HG03460 (cell line): Measurements from ENCODE around the gene TUBA4B.
"Not testable (repeated sequence)": the region's sequence is repeated elsewhere in the genome, so short reads cannot be mapped to it uniquely, and the experiment has no call there.

Experiments
- ATAC-seq: cut with Tn5 transposase; IDR thresholded peaks from one replicate; pipeline ENCODE4 v1.9.1; 2021; ENCODE audit not compliant: unreplicated experiment

The TUBA4B gene

DNA sequence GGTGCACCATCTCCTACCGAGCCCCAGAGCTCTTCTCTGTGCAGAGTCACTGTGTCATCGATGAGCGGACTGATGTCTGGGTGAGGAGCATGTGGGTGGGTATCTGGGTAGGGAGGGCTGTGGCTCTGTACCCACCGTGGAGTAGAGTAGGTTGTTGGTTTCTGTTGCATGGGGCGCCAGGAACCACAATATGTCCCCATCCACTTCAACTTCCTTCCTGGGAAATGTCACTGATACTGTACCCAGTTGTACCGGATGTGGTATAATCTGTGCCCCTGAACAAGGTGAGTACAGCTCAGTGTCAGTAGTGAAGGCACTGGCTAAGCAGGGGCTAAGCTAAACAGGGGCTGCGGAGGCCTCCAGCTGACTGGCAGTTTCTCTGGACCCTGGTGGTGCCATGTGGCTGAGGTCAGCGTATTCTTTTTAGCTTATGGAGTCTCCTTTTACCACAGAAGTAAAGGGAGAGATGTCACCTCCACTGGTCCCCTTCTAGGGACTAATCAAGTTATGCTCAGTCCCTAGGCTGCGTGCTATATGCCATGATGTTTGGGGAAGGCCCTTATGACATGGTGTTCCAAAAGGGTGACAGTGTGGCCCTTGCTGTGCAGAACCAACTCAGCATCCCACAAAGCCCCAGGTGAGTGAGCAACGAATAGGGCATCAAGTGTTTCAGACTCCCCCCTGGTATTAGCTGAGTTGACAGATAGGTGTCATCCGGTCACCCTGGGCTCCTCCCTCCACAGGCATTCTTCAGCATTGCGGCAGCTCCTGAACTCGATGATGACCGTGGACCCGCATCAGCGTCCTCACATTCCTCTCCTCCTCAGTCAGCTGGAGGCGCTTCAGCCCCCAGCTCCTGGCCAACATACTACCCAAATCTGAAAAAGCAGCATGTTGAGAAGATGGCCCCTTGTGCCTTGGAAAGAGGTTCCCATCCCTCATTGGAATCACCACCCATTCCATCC, 5.1 kb upstream of the TUBA4B start:
- peak; percentile 25 for ATAC-seq

DNA sequence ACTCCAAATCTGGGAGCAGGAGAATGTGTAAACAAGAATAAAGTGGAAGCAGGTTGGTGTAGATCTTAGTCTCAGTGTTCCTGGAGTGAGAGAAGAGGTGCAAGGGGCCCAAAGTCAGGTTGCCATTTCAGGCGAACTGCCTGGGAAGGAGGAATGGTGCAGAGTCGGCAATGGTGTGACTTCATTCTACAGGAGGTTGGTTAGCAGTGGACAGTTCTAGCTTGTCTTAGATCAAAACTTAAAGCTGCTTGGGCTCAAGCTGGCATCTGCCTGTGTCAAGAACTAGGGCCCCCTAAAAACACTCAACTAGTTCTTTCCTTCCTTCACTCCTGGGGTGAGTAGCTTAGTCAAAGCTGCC, 4.2 kb upstream of the TUBA4B start:
- ATAC-seq = no peak

DNA sequence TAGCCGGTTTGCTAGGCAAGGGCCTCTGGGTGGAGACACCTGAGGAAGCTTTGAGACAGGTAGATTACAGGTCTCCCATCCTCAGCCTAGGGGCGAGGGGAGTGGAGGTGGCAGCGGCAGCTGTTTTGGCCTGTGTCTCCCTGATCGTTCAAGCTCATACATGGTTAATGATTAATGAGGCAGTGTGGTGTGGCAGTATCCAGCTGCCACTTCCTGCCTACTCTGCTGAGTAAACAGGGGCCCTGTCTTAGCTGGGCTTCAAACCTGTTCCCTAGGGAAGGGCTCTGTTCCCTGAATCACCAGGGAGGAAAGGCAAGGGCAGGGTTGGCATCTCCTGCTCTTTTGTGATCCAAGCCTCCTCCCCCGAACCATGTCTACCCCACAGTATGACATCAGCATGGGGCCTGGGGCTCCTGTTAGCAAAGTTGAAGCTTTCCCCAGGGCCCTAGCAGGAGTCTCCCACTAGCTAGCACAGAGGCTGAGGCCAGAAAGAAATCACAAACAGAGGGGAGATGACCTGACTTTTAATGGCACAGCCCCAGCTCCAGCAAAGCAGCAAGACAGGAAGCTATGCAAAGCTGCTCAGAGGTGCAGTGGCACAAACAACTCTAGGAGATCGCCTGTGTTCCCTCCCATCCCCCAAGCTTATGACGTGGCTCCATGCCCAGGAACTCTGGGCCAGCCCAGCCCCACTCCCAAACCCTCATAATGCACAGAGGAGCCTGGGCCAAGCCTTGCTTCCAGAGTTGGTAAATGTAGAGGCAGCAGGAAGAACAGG, 3.7 kb upstream of the TUBA4B start:
- ATAC-seq = peak; percentile 49

DNA sequence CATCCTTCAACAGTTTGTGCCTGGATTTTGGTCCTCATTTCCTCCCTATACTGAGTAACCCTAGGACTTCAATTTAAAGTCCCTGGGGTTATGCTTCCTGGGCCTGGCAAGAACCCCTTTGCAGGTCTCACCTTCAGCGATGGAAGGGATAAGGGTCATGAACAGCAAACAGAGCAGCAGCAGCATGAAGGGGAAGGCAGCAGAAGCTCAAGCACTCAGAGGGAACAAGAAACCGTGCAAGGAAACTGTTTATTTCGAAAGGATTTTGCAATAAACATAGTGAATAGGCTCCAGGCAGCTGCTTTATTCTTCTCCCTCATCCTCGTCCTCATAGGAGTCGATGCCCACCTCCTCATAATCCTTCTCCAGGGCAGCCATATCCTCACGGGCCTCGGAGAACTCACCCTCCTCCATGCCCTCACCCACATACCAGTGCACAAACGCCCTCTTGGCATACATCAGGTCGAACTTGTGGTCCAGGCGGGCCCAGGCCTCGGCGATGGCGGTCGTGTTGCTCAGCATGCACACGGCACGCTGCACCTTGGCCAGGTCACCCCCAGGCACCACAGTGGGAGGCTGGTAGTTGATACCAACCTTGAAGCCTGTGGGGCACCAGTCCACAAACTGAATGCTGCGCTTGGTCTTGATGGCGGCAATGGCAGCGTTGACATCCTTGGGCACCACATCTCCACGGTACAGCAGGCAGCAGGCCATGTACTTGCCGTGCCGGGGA, 2.8 kb upstream of the TUBA4B start:
- no peak for ATAC-seq

DNA sequence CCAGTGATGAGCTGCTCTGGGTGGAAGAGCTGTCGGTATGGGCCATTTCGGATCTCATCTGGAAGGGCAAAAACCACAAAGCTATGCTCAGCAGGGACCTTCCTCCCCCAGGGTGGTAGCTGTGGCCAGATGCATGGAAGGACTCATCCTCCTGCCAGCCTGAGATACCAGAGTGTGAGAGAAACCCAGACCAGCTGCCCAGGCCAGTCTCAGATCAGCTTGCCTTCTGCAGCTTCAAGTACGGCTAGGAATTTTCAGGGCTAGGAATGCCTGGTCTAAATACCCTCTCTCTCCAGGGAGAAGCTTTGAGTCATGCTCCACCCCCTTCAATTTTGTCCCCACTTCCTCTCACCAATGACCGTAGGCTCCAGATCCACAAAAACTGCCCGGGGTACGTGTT, 1.4 kb upstream of the TUBA4B start:
- no peak for ATAC-seq

DNA sequence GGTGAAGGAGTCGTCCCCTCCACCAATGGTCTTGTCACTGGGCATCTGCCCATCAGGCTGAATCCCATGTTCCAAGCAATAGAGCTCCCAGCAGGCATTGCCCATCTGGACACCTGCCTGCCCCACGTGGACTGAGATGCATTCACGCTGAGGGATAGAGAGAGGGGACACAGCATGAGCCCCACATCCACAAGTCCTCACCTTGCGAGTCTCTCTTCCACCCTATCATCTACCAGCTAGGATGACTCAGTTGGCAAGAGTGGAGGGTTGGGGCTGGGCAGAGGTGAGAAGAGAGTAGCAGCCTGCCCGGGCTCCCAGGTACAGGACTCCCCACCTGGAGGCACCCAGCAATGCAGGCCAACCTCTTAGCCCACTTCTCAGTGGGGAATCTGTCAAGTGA, 959 bp upstream of the TUBA4B start:
- ATAC-seq = no peak

DNA sequence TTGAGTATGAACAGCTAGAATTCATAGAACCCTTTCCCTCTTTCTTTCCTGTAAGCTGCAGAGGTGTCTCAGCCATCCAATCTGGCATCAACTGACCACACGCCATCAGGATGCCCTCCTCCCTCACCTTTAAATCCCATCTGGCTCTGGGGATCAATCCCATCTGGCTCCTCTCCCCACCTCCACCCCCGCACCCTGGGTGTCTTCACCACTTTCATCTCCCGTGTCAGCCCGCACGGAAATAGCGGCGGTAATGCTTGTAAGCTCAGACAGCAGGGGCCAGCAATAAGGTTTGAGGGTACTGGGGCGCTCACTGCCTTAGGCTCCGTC, 508 bp upstream of the TUBA4B start:
- no peak for ATAC-seq

GRCh38 chr2:219253753-219254589, 928 bp downstream of the TUBA4B start, which contains the start of gene TUBA4A:
Gene TUBA4A, minus strand, starts transcription at chr2:219253918. Its CDS starts 60 bp downstream, at chr2:219253858.
- peak; percentile 42 for ATAC-seq

DNA sequence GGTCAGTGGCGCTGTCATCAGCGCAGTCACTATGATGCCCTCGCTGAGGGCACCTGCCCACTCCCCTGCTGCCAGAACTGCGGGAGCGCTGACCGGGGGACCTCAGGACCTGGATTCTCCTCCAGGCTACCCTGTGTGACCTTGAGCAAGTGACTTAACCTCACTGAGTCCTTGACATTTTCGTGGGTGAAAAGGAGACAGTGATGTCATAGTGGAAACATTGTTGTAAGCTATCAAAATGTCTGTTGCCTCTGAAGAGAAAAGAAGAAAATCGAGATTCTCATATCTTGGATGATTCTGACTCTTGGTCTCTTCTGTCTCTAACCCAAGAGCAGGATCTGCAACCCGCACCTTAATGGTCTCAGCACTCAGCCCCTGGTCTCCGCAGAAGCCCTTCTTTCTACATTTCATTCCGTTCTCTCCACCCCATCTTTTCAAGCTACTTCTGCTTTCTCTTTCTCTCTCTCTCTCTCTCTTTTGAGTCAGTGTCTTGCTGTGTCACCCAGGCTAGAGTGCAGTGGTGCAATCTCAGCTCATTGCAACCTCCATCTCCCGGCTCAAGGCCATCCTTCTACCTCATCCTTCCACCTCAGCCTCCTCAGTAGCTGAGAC, 1.7 kb downstream of the TUBA4B start:
- peak; percentile 35 for ATAC-seq

DNA sequence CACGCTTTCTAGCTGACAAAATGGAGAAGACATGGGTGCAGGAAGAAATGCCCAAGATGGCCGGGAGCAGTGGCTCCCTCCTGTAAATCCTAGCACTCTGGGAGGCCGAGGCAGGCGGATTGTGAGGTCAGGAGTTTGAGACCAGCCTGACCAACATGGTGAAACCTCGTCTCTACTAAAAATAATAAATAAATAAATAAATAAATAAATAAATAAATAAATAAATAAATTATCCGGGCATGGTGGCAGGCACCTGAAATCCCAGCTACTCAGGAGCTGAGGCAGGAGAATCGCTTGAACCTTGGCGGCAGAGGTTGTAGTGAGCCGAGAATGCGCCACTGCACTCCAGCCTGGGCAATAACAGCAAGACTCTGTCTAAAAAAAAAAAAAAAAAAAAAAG, 5.9 kb downstream of the TUBA4B start:
- ATAC-seq = not testable (repeated sequence)

- ATAC-seq = no peak
Observed at GRCh38 chr2:219261024-219261855, 8.2 kb downstream of the TUBA4B start.

DNA sequence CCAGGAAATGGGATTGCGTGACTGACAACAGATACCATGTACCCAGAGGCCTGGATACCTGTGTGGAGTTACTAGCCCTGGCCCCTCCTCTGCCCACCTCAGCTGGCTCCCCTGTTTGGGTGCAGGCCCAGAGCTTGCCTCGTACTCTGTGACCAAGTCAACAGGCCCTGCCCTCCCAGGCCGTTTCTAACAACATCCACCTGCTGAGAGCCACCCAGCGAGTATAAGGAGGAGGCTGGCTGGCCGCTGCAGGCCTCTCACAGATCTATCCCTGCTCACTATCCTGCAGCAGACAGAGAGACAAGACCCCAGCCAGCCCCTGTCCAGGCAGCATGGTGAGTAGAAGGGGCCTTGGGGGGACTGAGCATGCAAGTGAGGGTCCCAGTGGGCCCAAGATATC, 13.2 kb downstream of the TUBA4B start:
- no peak for ATAC-seq

GRCh38 chr2:219266886-219267285, 13.8 kb downstream of the TUBA4B start:
- no peak for ATAC-seq

GRCh38 chr2:219268294-219268693, 15.3 kb downstream of the TUBA4B start:
- no peak for ATAC-seq

DNA sequence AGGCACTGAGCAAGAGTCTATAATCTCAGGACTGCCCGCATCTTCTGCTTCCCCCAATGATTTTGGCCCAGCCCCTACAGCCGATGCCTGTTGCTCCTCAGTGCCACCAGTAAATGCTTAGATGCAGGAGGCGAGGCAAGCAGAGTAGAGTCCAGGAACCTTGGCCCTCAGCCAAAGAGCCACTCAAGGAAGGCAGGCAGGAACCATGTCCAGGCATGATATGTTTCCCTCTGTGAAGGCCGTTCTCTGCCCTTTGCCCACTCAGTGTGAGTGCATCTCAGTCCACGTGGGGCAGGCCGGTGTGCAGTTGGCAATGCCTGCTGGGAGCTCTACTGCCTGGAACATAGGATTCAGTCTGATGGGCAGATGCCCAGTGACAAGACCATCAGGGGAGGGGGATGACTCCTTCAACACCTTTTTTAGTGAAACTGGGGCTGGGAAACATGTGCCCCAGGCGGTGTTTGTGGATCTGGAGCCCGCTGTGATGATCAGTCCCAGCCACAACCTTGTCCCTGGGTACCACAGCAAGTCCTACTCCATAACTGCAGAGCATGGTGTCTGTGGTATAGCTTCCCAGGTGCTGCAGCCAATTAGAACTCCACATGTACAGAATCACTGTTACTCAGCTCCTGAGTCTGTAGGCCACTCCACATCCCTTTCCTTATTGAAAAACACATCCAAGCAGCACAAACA, 16.5 kb downstream of the TUBA4B start:
- ATAC-seq = no peak

DNA sequence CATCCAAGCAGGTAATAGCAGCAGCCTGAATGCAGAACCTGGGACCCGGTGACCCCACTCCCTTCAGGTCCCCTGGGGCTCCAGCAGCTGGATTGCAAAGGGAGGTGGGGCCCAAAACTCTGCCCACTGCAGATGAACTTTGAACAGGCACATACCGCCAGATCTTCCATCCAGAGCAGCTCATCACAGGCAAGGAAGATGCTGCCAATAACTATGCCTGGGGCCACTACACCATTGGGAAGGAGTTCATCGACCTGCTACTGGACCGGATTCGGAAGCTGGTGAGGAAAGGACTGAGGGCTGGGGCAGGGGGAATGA, 17.0 kb downstream of the TUBA4B start:
- ATAC-seq = no peak

GRCh38 chr2:219271021-219271420, 18.0 kb downstream of the TUBA4B start:
- no peak for ATAC-seq

GRCh38 chr2:219272356-219272755, 19.3 kb downstream of the TUBA4B start:
- no peak for ATAC-seq

DNA sequence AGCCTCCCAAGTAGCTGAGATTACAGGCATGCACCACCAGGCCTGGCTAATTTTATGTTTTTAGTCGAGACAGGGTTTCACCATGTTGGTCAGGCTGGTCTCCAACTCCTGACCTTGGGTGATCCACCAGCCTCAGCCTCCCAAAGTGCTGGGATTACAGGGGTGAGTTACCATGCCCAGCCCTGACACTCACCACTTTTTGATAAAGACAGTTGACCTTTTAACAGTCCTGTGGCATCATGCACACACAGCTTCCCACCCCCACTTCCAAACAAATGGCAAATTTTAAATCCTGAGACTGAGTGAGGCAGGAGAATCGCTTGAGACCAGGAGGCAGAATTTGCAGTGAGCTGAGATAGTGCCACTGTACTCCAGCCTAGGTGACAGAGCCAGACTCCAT, 20.0 kb downstream of the TUBA4B start:
- no peak for ATAC-seq
